HUES48 (cell line): Measurements from ENCODE around the gene MEGF11.

Source experiments
- H3K27ac ChIP-seq: one replicate; pipeline ENCODE4 v1.7.0; 2013; ENCODE audit warnings: low read depth, low read length, inconsistent platforms
- H3K27me3 ChIP-seq: 2 replicates; pipeline ENCODE4 v1.6.1; 2013; ENCODE audit warnings: mild to moderate bottlenecking, low read length; ENCODE audit not compliant: control insufficient read depth, insufficient read depth
- H3K36me3 ChIP-seq: 2 replicates; pipeline ENCODE4 v1.6.1; 2013; ENCODE audit warnings: low read length; ENCODE audit not compliant: control insufficient read depth, insufficient read depth
- H3K4me1 ChIP-seq: 2 replicates; pipeline ENCODE4 v1.6.1; 2013; ENCODE audit warnings: mild to moderate bottlenecking, low read length; ENCODE audit not compliant: control insufficient read depth, insufficient read depth
- H3K4me3 ChIP-seq: 2 replicates; pipeline ENCODE4 v1.5.1; 2013; ENCODE audit warnings: mild to moderate bottlenecking, low read depth, low read length
- H3K9ac ChIP-seq: 2 replicates; pipeline ENCODE4 v1.6.1; 2013; ENCODE audit warnings: mild to moderate bottlenecking, low read depth, low read length, moderate library complexity
- H3K9me3 ChIP-seq: 2 replicates; pipeline ENCODE4 v1.6.1; 2013; ENCODE audit warnings: low read length; ENCODE audit not compliant: control insufficient read depth, insufficient read depth

Gene MEGF11

GRCh38 chr15:65953622-65954021 lies 299.9 kb downstream of the MEGF11 start:
- Histone ChIP-seq H3K27me3 (no peaks in the 10 kb centered on the region), H3K4me3 (no peak overlapping the region), H3K36me3 (no peaks in the 10 kb centered on the region), H3K9me3 (no peaks in the 10 kb centered on the region), H3K4me1 (peaks cover 22% of the 10 kb centered on the region), H3K9ac (no peak overlapping the region), H3K27ac (peak overlapping the region; percentile 91)

- Histone ChIP-seq H3K9me3 (no peaks in the 10 kb centered on the region), H3K9ac (no peak overlapping the region), H3K27me3 (no peaks in the 10 kb centered on the region), H3K4me3 (no peak overlapping the region), H3K36me3 (no peaks in the 10 kb centered on the region), H3K27ac (no peak overlapping the region), H3K4me1 (peaks cover 22% of the 10 kb centered on the region)
These were observed 301.0 kb downstream of the MEGF11 start for GRCh38 chr15:65952391-65953053.

GRCh38 chr15:65951007-65951406 lies 302.5 kb downstream of the MEGF11 start:
- peaks cover 22% of the 10 kb centered on the region for H3K4me1 ChIP-seq
- no peaks in the 10 kb centered on the region for H3K27me3 ChIP-seq
- H3K9ac ChIP-seq, result no peak overlapping the region
- H3K27ac ChIP-seq, result no peak overlapping the region
- H3K36me3 ChIP-seq, result no peaks in the 10 kb centered on the region
- no peaks in the 10 kb centered on the region for H3K9me3 ChIP-seq
- H3K4me3 ChIP-seq, result no peak overlapping the region

GRCh38 chr15:65949491-65949890 lies 304.1 kb downstream of the MEGF11 start:
- H3K4me3 ChIP-seq, result no peak overlapping the region
- H3K4me1 ChIP-seq, result peaks cover 17% of the 10 kb centered on the region
- H3K27ac ChIP-seq, result no peak overlapping the region
- H3K27me3 ChIP-seq, result no peaks in the 10 kb centered on the region
- H3K36me3 ChIP-seq, result no peaks in the 10 kb centered on the region
- no peak overlapping the region for H3K9ac ChIP-seq
- H3K9me3 ChIP-seq, result no peaks in the 10 kb centered on the region

- H3K4me3 ChIP-seq, result no peak overlapping the region
These were observed 304.5 kb downstream of the MEGF11 start for GRCh38 chr15:65949011-65949410.

GRCh38 chr15:65948383-65948782 lies 305.2 kb downstream of the MEGF11 start:
- Histone ChIP-seq H3K36me3 (no peaks in the 10 kb centered on the region), H3K9me3 (no peaks in the 10 kb centered on the region), H3K27ac (no peak overlapping the region), H3K9ac (no peak overlapping the region), H3K4me3 (no peak overlapping the region), H3K27me3 (no peaks in the 10 kb centered on the region), H3K4me1 (peaks cover 5% of the 10 kb centered on the region; the same call in 1 of the 2 replicates)

More at GRCh38 chr15:65949011-65949410, 304.5 kb downstream of the MEGF11 start:
- no peak overlapping the region for H3K9ac ChIP-seq
- H3K27me3 ChIP-seq, result no peaks in the 10 kb centered on the region
- H3K36me3 ChIP-seq, result no peaks in the 10 kb centered on the region
- no peak overlapping the region for H3K27ac ChIP-seq
- no peaks in the 10 kb centered on the region for H3K9me3 ChIP-seq
- H3K4me1 ChIP-seq, result peaks cover 12% of the 10 kb centered on the region

GRCh38 chr15:65947041-65947440 lies 306.5 kb downstream of the MEGF11 start:
- H3K9me3 ChIP-seq, result no peaks in the 10 kb centered on the region
- no peaks in the 10 kb centered on the region for H3K27me3 ChIP-seq
- no peak overlapping the region for H3K9ac ChIP-seq
- H3K4me1 ChIP-seq, result no peaks in the 10 kb centered on the region
- H3K27ac ChIP-seq, result no peak overlapping the region
- H3K4me3 ChIP-seq, result no peak overlapping the region
- H3K36me3 ChIP-seq, result no peaks in the 10 kb centered on the region

GRCh38 chr15:65945616-65946015 lies 307.9 kb downstream of the MEGF11 start:
- Histone ChIP-seq H3K9me3 (no peaks in the 10 kb centered on the region), H3K9ac (no peak overlapping the region), H3K36me3 (no peaks in the 10 kb centered on the region), H3K4me3 (no peak overlapping the region), H3K27ac (no peak overlapping the region), H3K27me3 (no peaks in the 10 kb centered on the region), H3K4me1 (no peaks in the 10 kb centered on the region)

GRCh38 chr15:65944404-65944803 lies 309.1 kb downstream of the MEGF11 start:
- Histone ChIP-seq H3K4me1 (no peaks in the 10 kb centered on the region), H3K9ac (no peak overlapping the region), H3K4me3 (no peak overlapping the region), H3K9me3 (no peaks in the 10 kb centered on the region), H3K27me3 (no peaks in the 10 kb centered on the region), H3K36me3 (no peaks in the 10 kb centered on the region), H3K27ac (no peak overlapping the region)

GRCh38 chr15:65942436-65942835 lies 311.1 kb downstream of the MEGF11 start:
- no peaks in the 10 kb centered on the region for H3K36me3 ChIP-seq
- H3K27me3 ChIP-seq, result no peaks in the 10 kb centered on the region

GRCh38 chr15:65940618-65940909 lies 313.0 kb downstream of the MEGF11 start:
- Histone ChIP-seq H3K4me3 (no peak overlapping the region), H3K36me3 (no peaks in the 10 kb centered on the region), H3K27me3 (no peaks in the 10 kb centered on the region), H3K27ac (no peak overlapping the region), H3K9ac (no peak overlapping the region), H3K4me1 (no peaks in the 10 kb centered on the region), H3K9me3 (no peaks in the 10 kb centered on the region)

More at GRCh38 chr15:65942436-65942835, 311.1 kb downstream of the MEGF11 start:
- H3K4me3 ChIP-seq, result no peak overlapping the region
- no peaks in the 10 kb centered on the region for H3K4me1 ChIP-seq
- H3K9ac ChIP-seq, result no peak overlapping the region
- H3K27ac ChIP-seq, result no peak overlapping the region
- no peaks in the 10 kb centered on the region for H3K9me3 ChIP-seq
